ENCODE data around the gene NPIPB9.
"Not testable (repeated sequence)": the region's sequence is repeated elsewhere in the genome, so short reads cannot be mapped to it uniquely, and the experiment has no call there.

The NPIPB9 gene

DNA sequence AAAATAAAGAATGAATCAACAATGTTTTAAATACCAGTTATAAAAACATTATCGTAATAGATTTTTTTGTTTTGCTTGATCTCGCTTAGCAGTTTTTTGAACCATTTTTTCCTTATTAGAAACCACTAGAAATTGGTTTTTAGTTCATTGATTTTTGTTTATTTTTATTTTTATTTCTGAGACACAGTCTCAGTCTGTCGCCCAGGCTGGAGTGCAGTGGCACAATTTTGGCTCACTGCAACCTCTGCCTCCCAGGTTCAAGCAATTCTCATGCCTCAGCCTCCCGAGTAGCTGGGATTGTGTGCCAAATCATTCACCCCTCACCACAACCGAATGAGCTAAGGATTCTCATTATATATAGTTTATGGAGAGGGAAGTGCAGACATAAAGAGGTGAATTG is at the start of gene NPIPB9:
TSS of gene NPIPB9 (plus strand) at position 301 of the 400 bp plus-strand sequence.
- not testable (repeated sequence) for DNase-seq (ENCODE audit: extremely low read depth in 1 of 2, low read depth in 1 of 2)

GRCh38 chr16:28704246-28704645 is 47.3 kb upstream of the NPIPB9 start:
- DNase-seq (ENCODE audit: extremely low read depth in 1 of 2, low read depth in 1 of 2) = not testable (repeated sequence)

DNA sequence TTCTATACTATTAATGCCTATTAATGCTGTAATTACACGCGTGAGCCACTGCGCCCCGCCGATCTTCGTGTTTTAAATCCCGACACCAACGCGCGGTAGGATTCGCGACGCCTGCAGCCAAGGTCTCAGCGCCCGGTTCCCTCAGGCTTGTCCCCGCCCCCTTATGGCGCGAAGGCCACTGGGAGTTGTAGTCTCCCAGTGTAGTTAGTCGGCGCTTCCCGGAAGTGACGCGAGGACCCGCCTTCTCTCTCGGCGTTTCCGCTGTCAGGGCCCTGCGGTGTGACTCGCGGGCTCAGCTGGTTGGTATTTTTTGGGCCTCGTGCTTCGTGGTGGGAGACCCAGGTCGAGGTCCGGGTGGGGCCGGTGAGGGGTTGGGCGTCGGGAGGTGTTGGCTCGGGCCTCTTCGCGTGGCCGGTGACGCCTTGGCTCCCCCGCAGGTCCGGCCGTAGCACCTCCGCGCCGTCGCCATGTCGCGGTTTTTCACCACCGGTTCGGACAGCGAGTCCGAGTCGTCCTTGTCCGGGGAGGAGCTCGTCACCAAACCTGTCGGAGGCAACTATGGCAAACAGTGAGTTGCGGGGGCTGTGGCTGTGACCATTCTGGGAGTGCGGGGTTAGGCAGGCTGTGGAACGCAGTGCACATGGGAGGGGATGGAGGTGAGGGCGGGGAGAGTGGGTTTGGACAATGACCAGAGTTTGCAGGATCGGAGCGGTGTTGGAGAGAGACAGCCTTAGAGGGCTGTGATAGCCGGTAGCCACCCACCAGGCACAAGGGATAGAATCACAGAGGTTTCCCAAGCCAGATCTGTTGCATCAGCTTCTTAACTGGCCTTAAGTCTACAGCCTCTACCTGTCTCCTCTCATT is 40.1 kb upstream of the NPIPB9 start, which contains the start of gene EIF3C:
TSS of gene EIF3C (plus strand) at position 245 of the 864 bp plus-strand sequence. CDS start at position 468, 223 bp downstream.
- not testable (repeated sequence) for DNase-seq (ENCODE audit: extremely low read depth in 1 of 2, low read depth in 1 of 2)

DNA sequence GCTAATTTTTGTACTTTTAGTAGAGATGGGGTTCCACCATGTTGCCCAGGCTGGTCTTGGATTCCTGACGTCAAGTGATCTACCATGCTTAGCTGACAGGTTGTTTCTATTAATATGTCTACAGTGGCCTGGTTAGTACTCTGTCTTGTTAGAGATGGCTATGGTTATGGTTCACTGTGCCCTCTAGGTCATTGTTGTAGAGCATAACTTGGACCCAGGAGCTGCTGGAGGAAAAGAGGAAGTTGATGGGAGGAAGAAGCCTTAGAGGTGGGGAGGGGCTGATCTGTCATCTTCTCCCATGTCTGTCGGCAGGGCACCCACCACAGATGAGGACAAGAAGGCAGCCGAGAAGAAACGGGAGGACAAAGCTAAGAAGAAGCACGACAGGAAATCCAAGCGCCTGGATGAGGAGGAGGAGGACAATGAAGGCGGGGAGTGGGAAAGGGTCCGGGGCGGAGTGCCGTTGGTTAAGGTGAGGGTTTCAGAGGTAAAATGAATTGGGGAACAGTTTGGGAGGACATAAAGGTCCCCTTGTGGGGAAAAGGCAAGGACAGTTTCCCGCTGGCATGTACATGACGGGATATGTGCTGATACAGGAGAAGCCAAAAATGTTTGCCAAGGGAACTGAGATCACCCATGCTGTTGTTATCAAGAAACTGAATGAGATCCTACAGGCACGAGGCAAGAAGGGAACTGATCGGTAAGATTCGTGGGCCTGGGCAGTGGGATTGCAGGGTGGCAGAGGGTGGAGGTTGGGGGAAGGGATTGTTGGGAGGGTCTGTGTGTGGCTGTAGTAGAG is 28.5 kb upstream of the NPIPB9 start:
- DNase-seq (ENCODE audit: extremely low read depth in 1 of 2, low read depth in 1 of 2) = not testable (repeated sequence)

- not testable (repeated sequence) for DNase-seq (ENCODE audit: extremely low read depth in 1 of 2, low read depth in 1 of 2)
Measured at GRCh38 chr16:28731253-28731652, 20.3 kb upstream of the NPIPB9 start.

DNA sequence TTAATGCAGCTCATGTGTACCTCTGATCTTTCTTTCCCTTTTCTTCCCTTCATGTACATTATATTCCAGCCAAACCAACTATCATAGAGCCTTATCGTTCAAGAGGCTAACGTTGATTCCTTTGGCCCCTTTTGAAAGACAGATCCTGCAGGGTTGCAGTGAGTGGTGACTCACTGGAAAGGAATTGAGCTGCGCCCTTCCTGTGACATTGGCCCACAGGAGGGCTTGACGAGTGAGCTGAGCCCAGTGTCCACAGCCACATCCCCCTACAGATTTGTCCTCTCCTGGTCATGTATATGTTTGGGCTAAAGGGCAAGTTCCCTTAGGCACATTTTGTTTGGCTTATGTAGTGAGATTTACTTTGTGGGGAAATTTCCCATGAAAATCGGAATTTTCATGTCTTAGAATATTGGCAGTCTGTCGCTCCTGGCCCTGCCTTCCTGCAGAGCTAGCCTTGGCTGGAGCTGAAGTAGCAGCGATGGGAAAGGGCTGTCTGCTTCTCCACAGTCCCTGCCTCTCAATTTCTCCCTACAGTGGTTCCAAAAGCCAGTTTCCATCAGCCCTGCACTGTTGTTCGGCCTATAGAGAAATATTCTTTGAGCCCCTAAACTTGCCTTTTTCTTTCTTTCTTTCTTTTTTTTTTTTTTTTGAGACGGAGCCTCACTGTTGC is 19.0 kb upstream of the NPIPB9 start:
- DNase-seq (ENCODE audit: extremely low read depth in 1 of 2, low read depth in 1 of 2) = not testable (repeated sequence)

GRCh38 chr16:28739787-28740186 is 11.8 kb upstream of the NPIPB9 start:
- not testable (repeated sequence) for DNase-seq (ENCODE audit: extremely low read depth in 1 of 2, low read depth in 1 of 2)

- not testable (repeated sequence) for DNase-seq (ENCODE audit: extremely low read depth in 1 of 2, low read depth in 1 of 2)
Measured at GRCh38 chr16:28740631-28741030, 11.0 kb upstream of the NPIPB9 start.

DNA sequence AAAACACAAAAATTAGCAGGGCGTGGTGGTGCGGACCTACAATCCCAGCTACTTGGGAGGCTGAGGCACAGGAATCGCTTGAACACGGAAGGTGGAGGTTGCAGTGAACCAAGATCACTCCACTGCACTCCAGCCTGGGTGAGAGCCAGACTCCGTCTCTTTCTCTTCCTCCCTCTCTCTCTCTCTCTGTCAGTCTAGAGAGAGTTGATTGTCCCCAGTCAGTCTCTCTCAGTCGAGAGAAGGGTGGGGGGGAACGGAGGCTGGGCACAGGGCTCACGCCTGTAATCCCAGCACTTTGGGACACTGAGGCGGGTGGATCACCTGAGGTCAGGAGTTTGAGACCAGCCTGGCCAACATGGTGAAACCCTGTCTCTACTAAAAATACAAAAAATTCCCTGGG is 10.3 kb upstream of the NPIPB9 start:
- not testable (repeated sequence) for DNase-seq (ENCODE audit: extremely low read depth in 1 of 2, low read depth in 1 of 2)

DNA sequence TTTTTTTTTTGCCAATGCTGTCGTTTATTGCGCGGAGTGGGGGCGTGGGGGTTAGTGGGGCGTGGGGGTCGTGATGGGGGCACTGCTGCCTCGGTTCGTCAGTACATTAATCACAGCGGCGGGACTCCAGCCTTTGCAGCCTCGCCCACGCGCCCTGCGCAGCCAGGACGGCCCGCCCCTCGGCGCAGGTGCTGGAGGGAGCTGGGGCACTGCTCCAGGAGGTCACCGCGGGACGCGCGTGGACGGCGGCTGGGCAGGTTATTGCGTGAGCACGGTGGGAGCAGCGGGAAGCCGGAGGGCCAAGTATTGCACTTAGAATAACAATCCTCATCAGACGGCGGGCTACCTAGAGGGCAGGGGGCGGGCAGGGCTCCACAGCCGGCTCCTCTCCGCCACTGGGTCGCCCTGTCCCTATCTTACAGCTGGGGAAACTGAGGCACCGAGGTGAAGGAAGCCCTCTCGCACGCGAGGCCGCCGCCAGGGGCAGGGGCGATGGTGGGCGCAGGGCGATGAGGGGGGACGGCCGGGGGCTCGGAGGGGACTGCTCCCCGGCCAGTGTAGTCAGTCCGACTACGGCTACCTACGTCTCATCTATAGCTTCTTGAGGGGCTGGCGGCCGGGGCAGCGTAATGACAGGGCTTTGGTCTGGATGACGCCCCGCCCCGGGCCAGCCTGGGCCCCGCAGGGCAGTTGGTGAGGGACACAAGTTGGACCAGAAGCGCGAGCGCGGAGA is 4.8 kb upstream of the NPIPB9 start:
- not testable (repeated sequence) for DNase-seq (ENCODE audit: extremely low read depth in 1 of 2, low read depth in 1 of 2)

DNA sequence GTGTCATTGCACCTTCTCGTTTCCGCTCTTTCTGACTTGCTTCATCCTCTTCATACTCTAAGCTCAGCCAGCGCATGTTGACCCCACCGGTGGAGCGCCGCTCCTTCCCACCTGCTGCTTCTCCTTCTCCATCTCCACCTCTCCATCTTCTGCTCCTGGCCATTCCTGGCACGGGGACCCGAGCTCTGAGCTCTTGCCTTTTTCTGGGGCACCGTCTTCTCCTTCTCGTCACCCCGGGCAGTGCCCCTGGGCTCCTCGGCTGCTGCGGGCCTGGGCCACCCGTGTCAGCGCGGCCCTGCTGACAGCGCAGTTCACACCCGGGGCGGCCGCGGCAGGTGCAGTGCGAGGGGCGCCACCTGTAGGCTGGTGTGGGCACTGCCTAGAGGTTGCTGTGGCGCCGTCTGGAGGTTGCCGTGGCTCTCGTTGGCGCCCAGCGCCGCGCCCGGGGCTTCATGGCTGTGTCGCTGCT is 1.6 kb upstream of the NPIPB9 start:
- DNase-seq (ENCODE audit: extremely low read depth in 1 of 2, low read depth in 1 of 2) = peak in 1 of 2 donors; percentile 18

DNA sequence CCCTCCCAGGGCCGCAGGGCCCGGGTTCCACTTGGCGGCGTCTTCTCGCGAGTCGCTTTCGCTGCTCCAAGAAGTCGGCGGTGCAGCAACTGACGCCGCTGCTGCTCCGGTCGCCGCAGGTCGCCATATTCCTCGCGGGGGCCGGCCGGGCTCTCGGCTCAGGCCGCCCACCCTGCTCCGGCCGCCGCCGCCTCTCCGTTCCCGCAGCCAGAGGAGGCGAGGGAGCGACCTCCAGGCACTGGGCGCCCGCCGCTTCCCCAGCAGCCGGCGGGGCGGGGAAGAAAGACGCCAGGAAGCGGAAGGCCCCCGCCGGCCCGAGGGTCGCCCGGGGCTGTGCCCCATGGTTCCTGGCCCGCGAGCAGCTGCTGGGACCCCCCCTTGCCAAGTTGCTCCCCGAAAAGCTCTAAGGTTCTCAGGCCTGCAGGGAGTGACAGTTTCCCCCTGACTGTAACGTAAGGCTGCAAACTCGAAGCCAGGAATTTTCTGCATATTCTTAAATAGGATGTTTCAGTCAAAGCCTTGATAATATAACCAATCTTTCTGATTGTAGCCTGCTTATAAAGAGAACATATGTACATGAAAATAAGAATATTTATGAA is 1.0 kb upstream of the NPIPB9 start:
- DNase-seq (ENCODE audit: extremely low read depth in 1 of 2, low read depth in 1 of 2) = not testable (repeated sequence)

- not testable (repeated sequence) for DNase-seq (ENCODE audit: extremely low read depth in 1 of 2, low read depth in 1 of 2)
Measured at GRCh38 chr16:28781697-28782096, 30.1 kb downstream of the NPIPB9 start.

- DNase-seq (ENCODE audit: extremely low read depth in 1 of 2, low read depth in 1 of 2) = not testable (repeated sequence)
Measured at GRCh38 chr16:28782357-28782756, 30.8 kb downstream of the NPIPB9 start.

DNA sequence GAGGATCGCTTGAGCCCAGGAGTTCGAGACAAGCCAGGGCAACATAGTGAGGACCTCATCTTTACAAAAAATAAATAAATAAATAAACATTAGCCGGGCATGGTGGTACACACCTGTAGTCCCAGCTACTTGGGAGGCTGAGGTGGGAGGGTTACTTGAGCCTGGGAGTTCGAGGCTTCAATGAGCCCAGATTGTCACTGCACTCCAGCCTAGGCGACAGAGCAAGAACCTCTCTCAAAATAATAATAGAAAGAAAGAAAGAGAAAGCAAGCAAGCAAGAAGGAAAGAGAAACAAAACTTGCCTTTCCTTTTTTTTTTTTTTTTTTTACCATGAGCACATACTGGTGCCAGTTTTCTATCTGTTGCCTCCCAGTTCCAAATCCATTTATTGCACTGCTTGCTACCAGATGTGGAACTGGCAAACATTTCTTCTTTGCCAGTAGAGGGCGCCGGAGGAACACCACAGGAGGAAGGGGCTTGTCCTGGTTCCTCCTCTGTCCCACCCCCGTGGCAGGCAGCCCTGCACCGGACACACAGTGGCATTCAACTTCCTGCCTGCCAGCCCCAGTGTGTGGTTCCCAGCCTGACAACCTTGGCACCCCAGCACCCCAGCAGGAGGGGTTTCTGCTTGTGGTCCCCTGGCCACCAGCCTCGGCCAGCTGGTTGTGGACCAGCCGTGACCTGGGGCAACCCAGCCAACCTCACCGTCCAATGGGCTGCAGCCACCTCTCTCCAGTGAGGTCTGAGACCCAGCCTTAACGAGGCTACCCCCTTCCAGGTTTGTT is 50.8 kb downstream of the NPIPB9 start:
- DNase-seq (ENCODE audit: extremely low read depth in 1 of 2, low read depth in 1 of 2) = peak; percentile 28 to 44

DNA sequence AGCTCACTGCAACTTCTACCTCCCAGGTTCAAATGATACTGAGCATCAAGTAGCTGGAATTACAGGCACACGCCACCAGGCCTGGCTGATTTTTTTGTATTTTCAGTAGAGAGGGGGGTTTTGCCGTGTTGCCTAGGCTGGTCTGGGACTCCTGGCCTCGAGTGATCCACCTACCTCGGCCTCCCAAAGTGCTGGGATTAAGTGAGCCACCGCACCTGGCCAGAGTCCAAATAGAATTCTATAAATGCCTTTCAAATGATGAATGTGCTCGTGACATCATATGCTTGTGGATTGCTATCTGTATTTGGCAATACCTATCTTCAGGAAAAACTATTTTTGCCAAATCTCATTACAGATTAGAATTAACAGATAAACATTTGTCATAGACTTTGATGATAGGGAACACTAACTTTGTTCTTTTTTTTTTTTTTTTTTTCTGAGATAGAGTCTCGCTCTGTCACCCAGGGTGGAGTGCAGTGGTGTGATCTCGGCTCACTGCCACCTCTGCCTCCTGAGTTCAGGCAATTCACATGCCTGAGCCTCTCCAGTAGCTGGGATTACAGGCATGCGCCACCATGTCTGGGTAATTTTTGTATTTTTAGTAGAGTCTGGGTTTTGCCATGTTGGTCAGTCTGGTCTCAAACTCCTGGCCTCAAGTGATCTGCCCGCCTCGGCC is 56.0 kb downstream of the NPIPB9 start:
- DNase-seq (ENCODE audit: extremely low read depth in 1 of 2, low read depth in 1 of 2) = not testable (repeated sequence)

GRCh38 chr16:28820016-28820415 is 68.4 kb downstream of the NPIPB9 start:
- DNase-seq (ENCODE audit: extremely low read depth in 1 of 2, low read depth in 1 of 2) = no peak

DNA sequence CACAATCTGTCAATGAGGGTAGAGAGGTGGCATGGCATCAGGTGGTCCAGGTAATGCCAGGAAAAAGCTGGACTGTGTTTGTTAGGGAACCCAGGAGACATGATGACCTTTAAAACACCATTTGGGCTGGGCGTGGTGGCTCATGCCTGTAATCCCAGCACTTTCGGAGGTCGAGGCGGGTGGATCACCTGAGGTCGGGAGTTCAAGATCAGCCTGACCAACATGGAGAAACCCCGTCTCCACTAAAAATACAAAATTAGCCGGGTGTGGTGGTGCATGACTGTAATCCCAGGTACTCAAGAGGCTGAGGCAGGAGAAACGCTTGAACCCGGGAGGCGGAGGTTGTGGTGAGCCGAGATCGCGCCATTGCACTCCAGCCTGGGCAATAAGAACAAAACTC is 69.0 kb downstream of the NPIPB9 start:
- DNase-seq (ENCODE audit: extremely low read depth in 1 of 2, low read depth in 1 of 2) = not testable (repeated sequence)

Data from stimulated activated CD8-positive, alpha-beta memory T cell treated with anti-CD3 and anti-CD28 coated beads, Interleukin-7, amount 100 ng/mL, for 48 hours (primary cell).